Left renal pelvis (tissue), 4 donors: ENCODE results near the gene HS6ST1. TPM values are rescaled to one million over a fixed set of nuclear protein-coding genes. Genes with fewer than 3 reads are reported as not detected.

Experiments
- DNase-seq, 4 donors: peaks; one replicate each; pipeline ENCODE4 v3.0.0-alpha.2; 2013; ENCODE audit warnings: low read depth in 4 of 4, low spot score in 3 of 4
- polyA plus RNA-seq, 4 donors: library from polyadenylated mRNA; unstranded; fragments of 120-200 nt; gene quantifications; one replicate each; pipeline ENCODE4 v1.2.1, GENCODE V29; 2013; ENCODE audit not compliant: insufficient read length in 4 of 4

Gene HS6ST1
- 100 to 1,000 TPM in 1 of 4 donors, 10 to 100 TPM in 3; 51.6 to 108 (median 77.2) TPM for polyA plus RNA-seq

- DNase-seq = peak in 2 of 4 donors; percentile 68 to 73
Observed at GRCh38 chr2:128318776-128319464, at the start of gene HS6ST1. HS6ST1 (minus strand) TSS chr2:128318868; CDS start chr2:128318563, 305 bp downstream.

- no peak for DNase-seq
Observed at GRCh38 chr2:128367601-128368359, 49.1 kb upstream of the HS6ST1 start.

- no peak for DNase-seq
Observed at GRCh38 chr2:128366713-128367511, 48.2 kb upstream of the HS6ST1 start.

GRCh38 chr2:128365217-128365905 lies 46.7 kb upstream of the HS6ST1 start:
- DNase-seq = no peak

- no peak for DNase-seq
Observed at GRCh38 chr2:128364441-128364911, 45.8 kb upstream of the HS6ST1 start.

GRCh38 chr2:128363934-128364361 lies 45.3 kb upstream of the HS6ST1 start:
- DNase-seq = no peak

GRCh38 chr2:128362889-128363228 lies 44.2 kb upstream of the HS6ST1 start:
- peak in 1 of 4 donors; percentile 70 for DNase-seq

- no peak for DNase-seq
Observed at GRCh38 chr2:128362176-128362888, 43.7 kb upstream of the HS6ST1 start.

- no peak for DNase-seq
Observed at GRCh38 chr2:128361376-128362131, 42.9 kb upstream of the HS6ST1 start.

GRCh38 chr2:128360711-128361110 lies 42.0 kb upstream of the HS6ST1 start:
- DNase-seq = no peak

- no peak for DNase-seq
Observed at GRCh38 chr2:128359841-128360240, 41.2 kb upstream of the HS6ST1 start.

GRCh38 chr2:128358941-128359731 lies 40.5 kb upstream of the HS6ST1 start:
- DNase-seq = no peak

GRCh38 chr2:128357506-128358370 lies 39.1 kb upstream of the HS6ST1 start:
- no peak for DNase-seq

- no peak for DNase-seq
Observed at GRCh38 chr2:128356127-128356526, 37.5 kb upstream of the HS6ST1 start.

- no peak for DNase-seq
Observed at GRCh38 chr2:128354726-128355470, 36.2 kb upstream of the HS6ST1 start.

GRCh38 chr2:128354161-128354560 lies 35.5 kb upstream of the HS6ST1 start:
- no peak for DNase-seq

- no peak for DNase-seq
Observed at GRCh38 chr2:128350736-128351135, 32.1 kb upstream of the HS6ST1 start.
